Fibroblast of lung (primary cell): ENCODE results near the gene LRRC39.

Source experiments
- CTCF ChIP-seq, 2 donors: IDR thresholded peaks in 1 of 2; conservative IDR thresholded peaks in 1 of 2; 1 replicate in 1 of 2; 2 replicates in 1 of 2; pipeline ENCODE4 v1.5.1; 2011 to 2012; ENCODE audit warnings: low read length in 2 of 2, control low read depth in 1 of 2, inconsistent platforms in 1 of 2, low read depth in 1 of 2, mild to moderate bottlenecking in 1 of 2
- EZH2 ChIP-seq: IDR thresholded peaks from 2 replicates; pipeline ENCODE4 v1.5.1; 2012; ENCODE audit warnings: low read length, control low read depth, mild to moderate bottlenecking; ENCODE audit errors: missing control alignments

GRCh38 chr1:100188617-100189016 lies 10.6 kb upstream of the LRRC39 start:
- TF ChIP-seq EZH2 = no peak
- TF ChIP-seq CTCF (conservative IDR thresholded peaks at IDR 0.05 in 1 of 2, IDR thresholded peaks at IDR 0.05 in 1 of 2; ENCODE audit: low read depth in 1 of 2, low read length in 2 of 2) = no peak
